ENCODE measurements around the gene AMZ2.
"Not testable (repeated sequence)": the region's sequence is repeated elsewhere in the genome, so short reads cannot be mapped to it uniquely, and the experiment has no call there.

AMZ2 gene

DNA sequence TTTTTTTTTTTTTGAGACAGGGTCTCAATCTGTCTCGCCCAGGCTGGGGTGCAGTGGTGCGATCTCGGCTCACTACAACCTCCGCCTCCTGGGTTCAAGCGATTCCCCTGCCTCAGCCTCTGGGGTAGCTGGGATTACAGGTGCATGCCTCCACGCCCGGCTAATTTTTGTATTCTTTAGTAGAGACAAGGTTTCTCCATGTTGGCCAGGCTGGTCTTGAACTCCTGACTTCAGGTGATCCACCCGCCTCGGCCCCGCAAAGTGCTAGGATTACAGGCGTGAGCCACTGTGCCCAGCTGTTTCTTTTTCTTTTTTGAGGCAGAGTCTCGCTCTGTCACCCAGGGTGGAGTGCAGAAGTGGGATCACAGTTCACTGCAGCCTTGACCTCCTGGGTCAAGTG, 27.1 kb upstream of the AMZ2 start:
- 89 to 93% methylated on average over 12 of the region's 12 CpGs for WGBS, 2 experiments
- H3K9me3 ChIP-seq (ENCODE audit: control insufficient read depth, low read length); H3K27ac ChIP-seq (ENCODE audit: insufficient read depth, low read depth, low read length, poor library complexity, severe bottlenecking); H3K36me3 ChIP-seq (ENCODE audit: control insufficient read depth, insufficient read depth, low read length); H3K4me1 ChIP-seq (ENCODE audit: control insufficient read depth, insufficient read depth, low read length); H3K4me3 ChIP-seq (ENCODE audit: insufficient read depth, low read depth, low read length); H3K27me3 ChIP-seq (ENCODE audit: control insufficient read depth, insufficient read depth, low read length, poor library complexity, severe bottlenecking): not testable (repeated sequence)

DNA sequence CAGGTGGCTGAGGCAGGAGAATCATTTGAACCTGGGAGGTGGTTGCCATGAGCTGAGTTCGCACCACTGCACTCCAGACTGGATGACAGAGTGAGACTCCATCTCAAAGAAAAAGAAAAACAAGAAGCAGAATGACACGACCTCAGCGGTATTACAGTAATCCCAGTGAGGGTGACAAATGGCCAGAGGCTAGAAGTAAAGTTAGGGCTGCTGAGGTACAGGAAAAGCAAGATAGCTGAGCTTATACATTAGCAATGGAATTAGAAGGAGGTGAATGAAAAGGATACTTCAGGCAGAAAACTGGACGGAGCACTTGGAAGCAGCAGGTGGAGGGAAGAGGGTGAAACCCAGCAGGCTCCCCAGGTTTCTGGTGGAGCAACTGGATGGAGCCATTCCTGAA, 26.1 kb upstream of the AMZ2 start:
- Histone ChIP-seq H3K4me3 (ENCODE audit: insufficient read depth, low read depth, low read length) (no peak overlapping the region), H3K4me1 (ENCODE audit: control insufficient read depth, insufficient read depth, low read length) (no peaks in the 10 kb centered on the region), H3K9me3 (ENCODE audit: control insufficient read depth, low read length) (no peaks in the 10 kb centered on the region), H3K27me3 (ENCODE audit: control insufficient read depth, insufficient read depth, low read length, poor library complexity, severe bottlenecking) (no peaks in the 10 kb centered on the region), H3K27ac (ENCODE audit: insufficient read depth, low read depth, low read length, poor library complexity, severe bottlenecking) (no peak overlapping the region), H3K36me3 (ENCODE audit: control insufficient read depth, insufficient read depth, low read length) (no peaks in the 10 kb centered on the region)
- WGBS, 2 experiments = 88 to 92% methylated on average over 4 of the region's 4 CpGs

DNA sequence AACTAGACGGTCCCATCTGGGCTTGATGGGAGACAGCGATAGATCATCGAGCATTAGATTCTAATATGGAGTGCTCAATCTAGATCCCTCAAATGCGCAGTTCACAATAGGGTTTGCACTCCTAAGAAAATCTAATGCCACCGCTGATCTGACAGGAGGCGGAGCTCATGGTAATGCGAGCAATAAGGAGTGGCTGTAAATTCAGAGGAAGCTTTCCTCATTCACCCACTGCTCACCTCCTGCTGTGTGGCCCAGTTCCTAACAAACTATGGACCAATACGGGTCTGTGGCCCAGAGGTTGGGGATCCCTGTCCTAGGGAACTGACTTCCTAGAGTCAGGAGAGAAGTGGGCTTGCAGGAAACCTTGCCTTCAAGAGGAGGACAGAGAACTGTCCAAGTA, 25.2 kb upstream of the AMZ2 start:
- WGBS, 2 experiments = 84 to 87% methylated on average over 8 of the region's 8 CpGs

DNA sequence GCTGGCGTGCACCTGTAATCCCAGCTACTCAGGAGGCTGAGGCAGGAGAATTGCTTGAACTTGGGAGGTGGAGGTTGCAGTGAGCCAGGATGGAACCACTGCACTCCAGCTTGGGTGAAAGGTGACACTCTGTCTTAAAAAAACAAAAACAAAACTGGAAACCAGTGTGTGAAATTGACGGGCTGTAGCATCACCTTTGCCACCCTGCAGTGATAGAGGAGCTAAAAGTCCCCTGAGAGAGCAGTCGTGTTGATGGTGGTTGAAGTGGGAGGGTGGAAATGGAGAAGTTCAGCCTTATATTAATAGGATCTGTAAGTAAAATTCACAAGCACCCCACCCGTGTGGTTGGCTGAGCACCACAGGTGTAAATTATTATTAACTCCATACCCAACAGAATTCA, 22.8 kb upstream of the AMZ2 start:
- WGBS, 2 experiments = 88 to 93% methylated on average over 3 to 4 of the region's 4 CpGs
- not testable (repeated sequence) for H3K9me3 ChIP-seq (ENCODE audit: control insufficient read depth, low read length); H3K4me1 ChIP-seq (ENCODE audit: control insufficient read depth, insufficient read depth, low read length); H3K4me3 ChIP-seq (ENCODE audit: insufficient read depth, low read depth, low read length); H3K27ac ChIP-seq (ENCODE audit: insufficient read depth, low read depth, low read length, poor library complexity, severe bottlenecking); H3K27me3 ChIP-seq (ENCODE audit: control insufficient read depth, insufficient read depth, low read length, poor library complexity, severe bottlenecking); H3K36me3 ChIP-seq (ENCODE audit: control insufficient read depth, insufficient read depth, low read length)

More for the DNA sequence above, 25.2 kb upstream of the AMZ2 start:
- Histone ChIP-seq H3K27me3 (ENCODE audit: control insufficient read depth, insufficient read depth, low read length, poor library complexity, severe bottlenecking) (no peaks in the 10 kb centered on the region), H3K9me3 (ENCODE audit: control insufficient read depth, low read length) (no peaks in the 10 kb centered on the region), H3K36me3 (ENCODE audit: control insufficient read depth, insufficient read depth, low read length) (no peaks in the 10 kb centered on the region), H3K4me3 (ENCODE audit: insufficient read depth, low read depth, low read length) (no peak overlapping the region), H3K27ac (ENCODE audit: insufficient read depth, low read depth, low read length, poor library complexity, severe bottlenecking) (no peak overlapping the region), H3K4me1 (ENCODE audit: control insufficient read depth, insufficient read depth, low read length) (no peaks in the 10 kb centered on the region)

GRCh38 chr17:68228039-68228680, 19.7 kb upstream of the AMZ2 start:
- 80 to 85% methylated on average over 9 of the region's 9 CpGs for WGBS, 2 experiments
- not testable (repeated sequence) for H3K36me3 ChIP-seq (ENCODE audit: control insufficient read depth, insufficient read depth, low read length); H3K27me3 ChIP-seq (ENCODE audit: control insufficient read depth, insufficient read depth, low read length, poor library complexity, severe bottlenecking); H3K4me3 ChIP-seq (ENCODE audit: insufficient read depth, low read depth, low read length); H3K27ac ChIP-seq (ENCODE audit: insufficient read depth, low read depth, low read length, poor library complexity, severe bottlenecking); H3K9me3 ChIP-seq (ENCODE audit: control insufficient read depth, low read length); H3K4me1 ChIP-seq (ENCODE audit: control insufficient read depth, insufficient read depth, low read length)

DNA sequence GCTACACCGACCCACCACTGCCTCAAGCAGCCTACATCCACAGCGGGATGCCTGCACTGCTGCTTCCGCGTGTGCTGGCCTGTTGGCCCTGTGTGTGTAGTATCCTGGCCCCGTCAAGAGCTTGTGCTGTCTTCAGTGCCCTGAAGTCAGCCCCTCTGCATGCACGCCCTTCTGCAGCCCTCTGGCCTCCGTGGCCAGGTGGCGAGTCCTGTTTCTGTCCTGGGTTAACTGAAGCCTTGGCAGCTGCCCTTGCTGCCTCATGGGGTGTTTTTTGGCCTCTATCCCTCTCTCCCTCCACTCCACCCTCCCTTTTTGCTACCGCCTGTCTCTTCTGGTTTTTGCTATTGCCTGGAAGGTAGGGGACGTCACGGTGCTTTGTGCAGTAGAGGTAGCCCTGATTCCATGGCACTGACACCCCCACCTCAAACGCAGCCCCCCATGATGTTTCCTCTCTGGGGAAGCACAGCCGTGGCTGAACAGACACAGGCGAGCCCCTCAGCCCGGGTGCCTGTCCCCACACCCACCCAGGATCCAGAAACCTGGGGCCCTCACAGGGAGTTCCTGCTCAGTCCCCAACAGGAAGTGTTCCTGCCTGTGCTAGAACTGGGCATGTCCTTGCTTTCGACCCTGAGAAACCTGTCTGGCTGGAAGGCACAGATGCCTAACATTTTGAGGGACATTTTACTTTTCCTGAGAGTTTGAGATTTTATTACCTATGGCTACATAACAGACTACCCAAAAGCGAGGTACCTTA, 18.8 kb upstream of the AMZ2 start:
- H3K9me3 ChIP-seq (ENCODE audit: control insufficient read depth, low read length) = no peaks in the 10 kb centered on the region
- no peaks in the 10 kb centered on the region for H3K4me1 ChIP-seq (ENCODE audit: control insufficient read depth, insufficient read depth, low read length)
- H3K4me3 ChIP-seq (ENCODE audit: insufficient read depth, low read depth, low read length) = no peak overlapping the region
- no peaks in the 10 kb centered on the region for H3K27me3 ChIP-seq (ENCODE audit: control insufficient read depth, insufficient read depth, low read length, poor library complexity, severe bottlenecking)
- H3K27ac ChIP-seq (ENCODE audit: insufficient read depth, low read depth, low read length, poor library complexity, severe bottlenecking) = no peak overlapping the region
- no peaks in the 10 kb centered on the region for H3K36me3 ChIP-seq (ENCODE audit: control insufficient read depth, insufficient read depth, low read length)
- 88 to 89% methylated on average over 17 of the region's 17 CpGs for WGBS, 2 experiments

- no peaks in the 10 kb centered on the region for H3K36me3 ChIP-seq (ENCODE audit: control insufficient read depth, insufficient read depth, low read length)
- 88 to 89% methylated on average over 8 of the region's 8 CpGs for WGBS, 2 experiments
These were observed 18.2 kb upstream of the AMZ2 start for GRCh38 chr17:68229619-68230018.

GRCh38 chr17:68231131-68231530, 16.7 kb upstream of the AMZ2 start:
- not testable (repeated sequence) for H3K27me3 ChIP-seq (ENCODE audit: control insufficient read depth, insufficient read depth, low read length, poor library complexity, severe bottlenecking); H3K27ac ChIP-seq (ENCODE audit: insufficient read depth, low read depth, low read length, poor library complexity, severe bottlenecking); H3K9me3 ChIP-seq (ENCODE audit: control insufficient read depth, low read length); H3K4me3 ChIP-seq (ENCODE audit: insufficient read depth, low read depth, low read length); H3K36me3 ChIP-seq (ENCODE audit: control insufficient read depth, insufficient read depth, low read length); H3K4me1 ChIP-seq (ENCODE audit: control insufficient read depth, insufficient read depth, low read length)
- WGBS, 2 experiments = 91 to 92% methylated on average over 4 of the region's 4 CpGs

More at GRCh38 chr17:68229619-68230018, 18.2 kb upstream of the AMZ2 start:
- no peaks in the 10 kb centered on the region for H3K4me1 ChIP-seq (ENCODE audit: control insufficient read depth, insufficient read depth, low read length)
- no peak overlapping the region for H3K27ac ChIP-seq (ENCODE audit: insufficient read depth, low read depth, low read length, poor library complexity, severe bottlenecking)
- no peaks in the 10 kb centered on the region for H3K27me3 ChIP-seq (ENCODE audit: control insufficient read depth, insufficient read depth, low read length, poor library complexity, severe bottlenecking)
- no peak overlapping the region for H3K4me3 ChIP-seq (ENCODE audit: insufficient read depth, low read depth, low read length)
- no peaks in the 10 kb centered on the region for H3K9me3 ChIP-seq (ENCODE audit: control insufficient read depth, low read length)

DNA sequence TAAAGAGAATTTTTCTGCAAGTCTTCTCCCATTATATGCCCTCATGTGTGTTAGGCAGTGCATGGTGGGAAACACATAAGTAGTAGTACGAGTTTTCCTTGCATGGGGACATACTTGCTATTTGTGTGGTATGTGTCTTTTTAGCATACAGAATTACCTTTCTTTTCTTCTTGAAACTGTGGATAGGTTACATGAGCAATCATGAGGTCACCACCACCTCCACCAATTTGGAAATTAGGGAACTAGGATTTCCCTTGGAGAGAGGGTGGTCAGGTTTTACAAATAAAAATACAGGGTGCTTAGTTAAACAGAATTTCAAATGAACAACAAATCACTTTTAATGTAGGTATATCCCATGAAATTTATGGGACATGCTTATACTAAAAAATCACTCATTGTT, 16.3 kb upstream of the AMZ2 start:
- no CpG with 5 or more reads among the region's 1 CpG for WGBS, 2 experiments
- Histone ChIP-seq H3K9me3 (ENCODE audit: control insufficient read depth, low read length) (no peaks in the 10 kb centered on the region), H3K27me3 (ENCODE audit: control insufficient read depth, insufficient read depth, low read length, poor library complexity, severe bottlenecking) (no peaks in the 10 kb centered on the region), H3K4me1 (ENCODE audit: control insufficient read depth, insufficient read depth, low read length) (no peaks in the 10 kb centered on the region), H3K27ac (ENCODE audit: insufficient read depth, low read depth, low read length, poor library complexity, severe bottlenecking) (no peak overlapping the region), H3K36me3 (ENCODE audit: control insufficient read depth, insufficient read depth, low read length) (no peaks in the 10 kb centered on the region), H3K4me3 (ENCODE audit: insufficient read depth, low read depth, low read length) (no peak overlapping the region)

DNA sequence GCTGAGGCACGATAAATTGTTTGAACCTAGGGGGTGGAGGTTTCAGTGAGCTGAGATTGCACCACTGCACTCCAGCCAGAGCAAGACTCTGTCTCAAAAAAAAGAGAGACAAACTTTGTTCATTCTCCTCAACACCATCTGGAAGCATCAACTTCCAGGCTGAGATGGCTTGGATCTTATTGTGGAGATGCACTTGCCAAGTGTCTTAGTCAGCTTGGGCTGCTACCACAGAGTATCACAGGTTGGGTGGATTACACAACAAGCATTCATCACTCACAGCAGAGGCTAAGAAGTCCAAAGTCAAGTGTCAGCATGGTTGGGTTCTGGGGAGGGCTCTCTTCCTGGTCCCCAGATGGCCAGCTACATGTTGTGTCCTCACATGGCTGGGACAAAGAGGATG, 15.1 kb upstream of the AMZ2 start:
- H3K27ac ChIP-seq (ENCODE audit: insufficient read depth, low read depth, low read length, poor library complexity, severe bottlenecking); H3K27me3 ChIP-seq (ENCODE audit: control insufficient read depth, insufficient read depth, low read length, poor library complexity, severe bottlenecking); H3K4me1 ChIP-seq (ENCODE audit: control insufficient read depth, insufficient read depth, low read length); H3K4me3 ChIP-seq (ENCODE audit: insufficient read depth, low read depth, low read length); H3K36me3 ChIP-seq (ENCODE audit: control insufficient read depth, insufficient read depth, low read length); H3K9me3 ChIP-seq (ENCODE audit: control insufficient read depth, low read length): not testable (repeated sequence)
- 94 to 96% methylated on average over 1 of the region's 1 CpG for WGBS, 2 experiments
